HEK293T (cell line): ENCODE results near the gene CHTF18.
"Not testable (repeated sequence)": the region's sequence is repeated elsewhere in the genome, so short reads cannot be mapped to it uniquely, and the experiment has no call there.

Source experiments
- CTCF ChIA-PET: fragments of 350-600 bp; formaldehyde crosslinking; extraction: SDS; loops from one replicate; lab custom pipeline; 2021; ENCODE audit warnings: antibody characterized with exemption, inconsistent platforms; lab: Yijun Ruan, JAX
- POLR2A ChIA-PET: fragments of 350-600 bp; formaldehyde crosslinking; extraction: SDS; loops from one replicate; lab custom pipeline; 2020; ENCODE audit warnings: antibody characterized with exemption, inconsistent platforms; lab: Yijun Ruan, JAX
- DNase-seq: peaks from one replicate; pipeline ENCODE4 v3.0.0; 2012; ENCODE audit warnings: mixed read lengths; ENCODE audit errors: extremely low spot score
- ARNT ChIP-seq: fragments of 450-650 bp; IDR thresholded peaks from 2 replicates; pipeline ENCODE4 v1.6.1; 2017; ENCODE audit warnings: mild to moderate bottlenecking
- BHLHE40 ChIP-seq: fragments of 450-650 bp; IDR thresholded peaks from 2 replicates; pipeline ENCODE4 v1.6.1; 2016; ENCODE audit warnings: mild to moderate bottlenecking, moderate library complexity, borderline replicate concordance
- CTBP1 ChIP-seq: fragments of 450-650 bp; IDR thresholded peaks from 2 replicates; pipeline ENCODE4 v1.6.1; 2016; ENCODE audit warnings: borderline replicate concordance
- ELF4 ChIP-seq: fragments of 450-650 bp; IDR thresholded peaks from 2 replicates; pipeline ENCODE4 v1.6.1; 2017; ENCODE audit warnings: antibody characterized with exemption
- FOXA1 ChIP-seq: fragments of 450-650 bp; IDR thresholded peaks from 2 replicates; pipeline ENCODE4 v1.6.1; 2016; ENCODE audit warnings: mild to moderate bottlenecking
- FOXK2 ChIP-seq: fragments of 450-650 bp; IDR thresholded peaks from 2 replicates; pipeline ENCODE4 v1.6.1; 2016; ENCODE audit warnings: mild to moderate bottlenecking
- FOXM1 ChIP-seq: fragments of 450-650 bp; IDR thresholded peaks from 2 replicates; pipeline ENCODE4 v1.6.1; 2017; ENCODE audit warnings: mild to moderate bottlenecking, borderline replicate concordance
- HDGF ChIP-seq: fragments of 450-650 bp; IDR thresholded peaks from 2 replicates; pipeline ENCODE4 v1.6.1; 2017; ENCODE audit warnings: antibody characterized with exemption, borderline replicate concordance
- L3MBTL2 ChIP-seq: fragments of 450-650 bp; conservative IDR thresholded peaks from 2 replicates; pipeline ENCODE4 v1.6.1; 2016; ENCODE audit warnings: mild to moderate bottlenecking
- LEF1 ChIP-seq: fragments of 450-650 bp; IDR thresholded peaks from 2 replicates; pipeline ENCODE4 v1.6.1; 2017; ENCODE audit warnings: mild to moderate bottlenecking, borderline replicate concordance
- NFRKB ChIP-seq: fragments of 450-650 bp; IDR thresholded peaks from 2 replicates; pipeline ENCODE4 v1.6.1; 2016; ENCODE audit warnings: mild to moderate bottlenecking, moderate library complexity
- SP1 ChIP-seq: fragments of 450-650 bp; IDR thresholded peaks from 2 replicates; pipeline ENCODE4 v1.6.1; 2017
- SUZ12 ChIP-seq: fragments of 450-650 bp; IDR thresholded peaks from 2 replicates; pipeline ENCODE4 v1.6.1; 2016; ENCODE audit warnings: mild to moderate bottlenecking
- TARDBP ChIP-seq: fragments of 450-650 bp; IDR thresholded peaks from 2 replicates; pipeline ENCODE4 v1.6.1; 2016
- ZNF384 ChIP-seq: fragments of 450-650 bp; IDR thresholded peaks from 2 replicates; pipeline ENCODE4 v1.6.1; 2016
- TF ChIP-seq, protein P1 (sequence below): fragments of 450-650 bp; IDR thresholded peaks from 2 replicates; pipeline ENCODE4 v1.6.1; 2016

CHTF18 gene

DNA sequence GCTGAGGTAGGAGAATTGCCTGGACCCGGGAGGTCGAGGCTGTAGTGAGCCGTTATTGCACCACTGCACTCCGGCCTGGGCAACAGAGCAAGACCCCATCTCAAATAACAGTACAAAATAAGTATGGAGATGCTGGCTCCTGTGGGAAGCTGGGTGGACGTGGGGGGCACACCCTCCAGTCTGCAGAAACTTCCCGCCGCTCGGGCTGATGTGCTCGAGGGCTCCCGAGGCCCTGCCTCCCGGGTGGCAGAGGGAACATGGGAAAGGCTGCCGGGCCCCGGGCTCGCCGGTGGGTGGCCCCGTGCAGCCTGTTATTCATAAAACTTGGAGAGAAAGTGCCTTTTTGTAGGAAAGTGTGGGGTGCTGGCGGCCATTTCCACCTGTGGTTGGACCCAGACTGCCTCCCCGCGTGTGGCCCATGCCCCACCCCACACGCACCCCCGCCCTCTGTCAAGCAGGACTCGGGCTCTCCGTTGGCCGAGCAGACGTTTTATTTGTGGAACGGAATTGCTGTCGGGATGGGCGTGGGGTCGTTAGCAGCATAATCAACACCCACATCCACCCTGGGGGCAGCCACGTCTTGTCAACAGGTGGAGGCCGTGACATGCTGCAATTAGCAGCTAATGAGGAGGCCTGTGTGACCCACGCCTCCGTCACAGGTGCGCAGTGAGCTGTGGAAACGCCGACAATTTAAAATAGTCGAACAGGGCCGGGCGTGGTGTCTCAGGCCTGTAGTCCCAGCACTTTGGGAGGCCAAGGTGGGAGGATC, 40.3 kb upstream of the CHTF18 start:
- TF ChIP-seq ELF4 (no peak), CTBP1 (no peak), FOXK2 (no peak), FOXM1 (no peak), ARNT (no peak), L3MBTL2 (no peak), BHLHE40 (no peak), SUZ12 (no peak), NFRKB (no peak), FOXA1 (no peak), SP1 (no peak), ZNF384 (no peak), TARDBP (no peak), HDGF (no peak), LEF1 (no peak)
- TF ChIP-seq, protein P1, sequence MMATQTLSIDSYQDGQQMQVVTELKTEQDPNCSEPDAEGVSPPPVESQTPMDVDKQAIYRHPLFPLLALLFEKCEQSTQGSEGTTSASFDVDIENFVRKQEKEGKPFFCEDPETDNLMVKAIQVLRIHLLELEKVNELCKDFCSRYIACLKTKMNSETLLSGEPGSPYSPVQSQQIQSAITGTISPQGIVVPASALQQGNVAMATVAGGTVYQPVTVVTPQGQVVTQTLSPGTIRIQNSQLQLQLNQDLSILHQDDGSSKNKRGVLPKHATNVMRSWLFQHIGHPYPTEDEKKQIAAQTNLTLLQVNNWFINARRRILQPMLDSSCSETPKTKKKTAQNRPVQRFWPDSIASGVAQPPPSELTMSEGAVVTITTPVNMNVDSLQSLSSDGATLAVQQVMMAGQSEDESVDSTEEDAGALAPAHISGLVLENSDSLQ: no peak
- no peak for DNase-seq
- ChIA-PET POLR2A (interaction anchor here (0.8 kb wide), 1 partner anchor 27 kb away, joined by 5 read pairs; no protein-coding TSS in a partner anchor), CTCF (no interaction called here)

GRCh38 chr16:749010-749409, 39.4 kb upstream of the CHTF18 start:
- TF ChIP-seq SP1 (no peak), FOXM1 (no peak), HDGF (no peak), TARDBP (no peak), ZNF384 (no peak), FOXK2 (no peak), ARNT (no peak), LEF1 (no peak), BHLHE40 (no peak), SUZ12 (no peak), ELF4 (no peak), FOXA1 (no peak)
- TF ChIP-seq, protein P1: no peak
- no peak for DNase-seq
- ChIA-PET POLR2A (interaction anchor here (0.8 to 2.0 kb wide), 2 partner anchors 11 to 27 kb away, joined by 5 read pairs; partner anchors contain the start of gene MSLN), CTCF (interaction anchor here (0.6 kb wide), 1 partner anchor 29 kb away, joined by 3 read pairs; no protein-coding TSS in a partner anchor)

DNA sequence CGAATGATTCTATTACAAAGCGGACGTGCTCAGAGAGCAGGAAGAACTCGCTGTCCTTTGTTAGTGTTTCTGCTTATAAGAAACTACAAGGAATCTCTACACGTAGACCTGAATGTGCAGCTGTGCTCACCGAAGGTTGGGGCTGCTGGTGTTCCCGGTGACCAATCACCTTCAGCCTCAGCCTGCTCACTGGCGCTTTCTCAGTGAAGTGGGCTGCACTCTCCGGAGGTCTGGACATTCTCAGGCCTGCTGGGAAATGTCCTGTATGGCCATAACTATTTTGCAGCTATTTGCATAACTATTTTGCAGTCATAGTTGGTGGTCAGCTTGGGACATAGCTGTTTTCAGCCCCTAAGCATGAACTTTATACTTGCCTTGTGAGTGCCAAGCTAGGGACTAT, 37.9 kb upstream of the CHTF18 start:
- ChIA-PET POLR2A (interaction anchor here (1.5 to 2.0 kb wide), 2 partner anchors 9 kb away, joined by 4 to 5 read pairs; partner anchors contain the start of genes CIAO3 and MSLN), CTCF (no interaction called here)
- DNase-seq: no peak
- TF ChIP-seq BHLHE40: no peak
- TF ChIP-seq FOXA1: no peak
- TF ChIP-seq NFRKB: no peak
- no peak for TF ChIP-seq ELF4
- TF ChIP-seq CTBP1: no peak
- no peak for TF ChIP-seq SUZ12
- no peak for TF ChIP-seq SP1
- no peak for TF ChIP-seq ZNF384
- TF ChIP-seq TARDBP: no peak
- no peak for TF ChIP-seq FOXM1
- no peak for TF ChIP-seq LEF1
- TF ChIP-seq FOXK2: no peak
- TF ChIP-seq ARNT: no peak
- no peak for TF ChIP-seq HDGF
- TF ChIP-seq, protein P1: no peak

DNA sequence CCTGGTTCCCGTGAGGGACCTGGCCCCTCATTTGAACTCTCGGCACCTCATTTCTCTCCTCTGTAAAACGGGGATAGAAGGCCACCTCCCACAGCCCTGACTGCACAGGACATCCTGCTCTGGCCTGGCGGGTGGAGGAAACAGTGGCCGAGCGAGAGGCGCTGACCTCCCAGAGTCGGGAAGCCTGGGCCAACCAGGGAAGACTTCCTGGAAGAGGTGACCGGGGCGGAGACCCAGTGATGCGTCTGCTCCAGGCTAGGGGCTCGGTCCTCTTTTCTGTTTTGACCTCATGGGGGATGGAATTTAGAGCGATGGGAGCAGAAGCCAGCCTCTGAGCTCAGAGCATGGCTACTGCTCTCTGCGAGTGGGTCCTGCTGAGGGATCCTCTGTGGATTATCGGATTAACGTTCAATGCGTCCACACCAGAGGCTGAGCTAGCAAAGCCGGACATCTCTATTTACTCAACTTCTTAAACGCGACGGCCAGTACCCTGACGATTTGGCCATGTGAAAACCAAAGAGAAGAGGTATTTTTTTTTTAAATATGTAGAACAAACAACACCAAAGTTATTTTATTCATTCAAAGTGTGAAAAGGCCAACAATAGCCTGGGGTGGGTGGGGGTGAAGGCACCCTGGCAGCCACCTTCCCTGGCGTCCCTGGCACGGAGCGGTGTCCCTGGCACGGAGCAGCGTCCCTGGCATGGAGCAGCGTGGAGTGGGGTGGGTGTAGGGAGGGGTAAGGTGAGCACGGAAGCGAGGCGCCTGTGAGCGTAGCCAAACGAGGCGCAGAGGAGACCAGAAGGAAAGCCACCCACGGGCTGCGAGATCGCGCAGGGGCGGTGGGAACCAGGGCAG, 37.0 kb upstream of the CHTF18 start:
- ChIA-PET POLR2A (interaction anchor here (1.1 to 1.5 kb wide), 3 partner anchors 10 to 36 kb away, joined by 3 to 4 read pairs (median 3); partner anchors contain the start of genes ANTKMT, CHTF18, CIAO3 and RPUSD1), CTCF (no interaction called here)
- TF ChIP-seq FOXM1 (no peak), SP1 (no peak), CTBP1 (no peak), SUZ12 (no peak), NFRKB (no peak), HDGF (no peak), LEF1 (no peak), BHLHE40 (no peak), TARDBP (no peak)
- TF ChIP-seq, protein P1: no peak
- DNase-seq: no peak

GRCh38 chr16:752007-752312, 36.5 kb upstream of the CHTF18 start:
- no peak for DNase-seq
- TF ChIP-seq ARNT: no peak
- no peak for TF ChIP-seq ELF4
- TF ChIP-seq CTBP1: no peak
- TF ChIP-seq NFRKB: no peak
- TF ChIP-seq L3MBTL2: no peak
- no peak for TF ChIP-seq ZNF384
- no peak for TF ChIP-seq SUZ12
- POLR2A ChIA-PET: interaction anchor here (1.1 to 1.3 kb wide), 2 partner anchors 31 to 36 kb away, joined by 3 read pairs; partner anchors contain the start of genes ANTKMT, CHTF18 and RPUSD1
- CTCF ChIA-PET: no interaction called here

GRCh38 chr16:754121-754607, 34.3 kb upstream of the CHTF18 start:
- POLR2A ChIA-PET, DNase-seq: not testable (repeated sequence)
- CTCF ChIA-PET: interaction anchor here (0.6 to 1.1 kb wide), 2 partner anchors 39 to 130 kb away, joined by 5 to 6 read pairs; partner anchors contain the start of gene METRN
